Immature natural killer cell (primary cell): ENCODE results near the gene ABLIM1. TPM values are rescaled to one million over a fixed set of nuclear protein-coding genes. Genes with fewer than 3 reads are reported as not detected.

ENCODE experiments used
- DNase-seq, 3 donors: peaks; one replicate each; pipeline ENCODE4 v3.0.0; 2022; ENCODE audit warnings: mixed read lengths in 1 of 3
- H3K27ac Mint-ChIP-seq, 6 donors: one replicate each; pipeline ENCODE4 v1.8.0; 2020; ENCODE audit warnings: mixed read lengths in 6 of 6, mild to moderate bottlenecking in 5 of 6, inconsistent platforms in 4 of 6, moderate library complexity in 3 of 6
- H3K27me3 Mint-ChIP-seq, 3 donors: one replicate each; pipeline ENCODE4 v1.8.0; 2020 to 2021; ENCODE audit warnings: low read depth in 3 of 3, mild to moderate bottlenecking in 3 of 3, mixed read lengths in 3 of 3, moderate library complexity in 3 of 3, inconsistent platforms in 1 of 3
- H3K36me3 Mint-ChIP-seq, 3 donors: one replicate each; pipeline ENCODE4 v1.8.0; 2020; ENCODE audit warnings: mixed read lengths in 3 of 3, inconsistent platforms in 2 of 3, mild to moderate bottlenecking in 2 of 3
- H3K4me1 Mint-ChIP-seq, 2 donors: one replicate each; pipeline ENCODE4 v1.8.0; 2020; ENCODE audit warnings: inconsistent platforms in 2 of 2, mild to moderate bottlenecking in 2 of 2, mixed read lengths in 2 of 2, moderate library complexity in 1 of 2
- H3K4me3 Mint-ChIP-seq, 5 donors: one replicate each; pipeline ENCODE4 v1.8.0; 2020; ENCODE audit warnings: mild to moderate bottlenecking in 5 of 5, mixed read lengths in 5 of 5, inconsistent platforms in 3 of 5, moderate library complexity in 3 of 5
- H3K9me3 Mint-ChIP-seq, 6 donors: one replicate each; pipeline ENCODE4 v1.8.0; 2020; ENCODE audit warnings: mild to moderate bottlenecking in 6 of 6, mixed read lengths in 6 of 6, inconsistent platforms in 4 of 6, moderate library complexity in 3 of 6
- polyA plus RNA-seq, 3 donors: library from polyadenylated mRNA; unstranded; fragments of 300-500 nt; fragmentation: Illumina TruSeq; gene quantifications; one replicate each; pipeline ENCODE4 v1.2.3, GENCODE V29; 2021

The ABLIM1 gene
- polyA plus RNA-seq, 3 donors from 2014 or later, result 66.2 to 121 (median 74.1) TPM

- Mint-ChIP-seq H3K9me3 (no peaks in the 10 kb centered on the region), H3K27ac (peak overlapping the region in 1 of 6 donors; percentile 8), H3K27me3 (peaks cover 0 to 6% (median 3%) of the 10 kb centered on the region in 3 donors), H3K4me3 (no peak overlapping the region), H3K36me3 (no peaks in the 10 kb centered on the region), H3K4me1 (no peaks in the 10 kb centered on the region)
- DNase-seq, result no peak
Measured at GRCh38 chr10:114649217-114649903, 8.7 kb downstream of the ABLIM1 start.

DNA sequence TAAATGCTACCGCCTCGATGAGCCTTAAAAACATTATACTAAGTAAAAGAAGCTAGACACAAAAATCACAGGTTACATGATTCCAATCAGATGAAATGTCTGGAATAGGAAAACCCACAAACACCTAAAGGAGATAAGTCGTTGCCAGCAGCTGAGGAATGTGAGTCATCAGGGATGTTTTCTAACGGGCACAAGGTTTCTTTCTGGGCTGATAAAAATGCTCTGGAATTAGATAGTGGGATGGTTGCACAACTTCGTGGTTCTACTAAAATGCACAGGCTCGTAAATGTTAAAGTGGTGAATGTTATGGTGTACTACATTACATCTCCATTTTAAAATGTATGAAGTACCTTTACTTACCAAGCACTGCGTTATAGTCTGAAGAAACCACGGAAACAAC is 9.7 kb downstream of the ABLIM1 start:
- no peaks in the 10 kb centered on the region for H3K9me3 Mint-ChIP-seq
- no peak overlapping the region for H3K27ac Mint-ChIP-seq
- no peaks in the 10 kb centered on the region for H3K4me1 Mint-ChIP-seq
- DNase-seq, result no peak
- no peaks in the 10 kb centered on the region for H3K36me3 Mint-ChIP-seq
- no peak overlapping the region for H3K4me3 Mint-ChIP-seq
- H3K27me3 Mint-ChIP-seq, result peaks cover 0 to 6% (median 3%) of the 10 kb centered on the region in 3 donors

DNA sequence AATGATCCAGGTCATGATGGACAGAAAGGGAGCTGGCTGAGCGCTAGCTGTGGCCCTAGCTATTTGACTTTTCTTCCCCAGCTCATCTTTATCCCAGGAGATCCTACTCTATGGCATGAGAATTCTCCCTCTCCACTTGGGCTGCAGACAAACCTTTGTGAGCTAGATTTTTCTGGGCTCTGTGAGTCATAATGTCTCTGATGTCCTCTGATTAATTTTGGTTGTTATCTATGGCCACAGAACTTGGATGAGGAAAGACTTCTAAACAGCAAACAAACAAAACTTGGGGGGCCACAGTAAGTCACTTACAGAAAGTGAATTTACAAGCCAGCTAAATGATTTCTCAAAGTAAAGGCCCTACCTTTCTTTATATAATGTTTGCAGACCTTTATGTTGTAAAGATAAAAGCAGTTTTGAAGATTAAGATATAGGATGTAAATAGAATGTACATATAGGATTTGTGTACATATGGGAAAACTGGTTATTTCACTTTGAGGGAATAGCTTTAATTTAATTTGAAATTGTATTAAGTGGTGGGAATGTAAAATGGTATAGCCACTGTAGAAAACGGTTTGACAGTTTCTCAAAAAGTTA is 10.4 kb downstream of the ABLIM1 start:
- DNase-seq, result no peak
- Mint-ChIP-seq H3K27ac (no peak overlapping the region), H3K9me3 (no peaks in the 10 kb centered on the region), H3K4me1 (no peaks in the 10 kb centered on the region), H3K4me3 (no peak overlapping the region), H3K27me3 (peaks cover 0 to 6% (median 3%) of the 10 kb centered on the region in 3 donors), H3K36me3 (no peaks in the 10 kb centered on the region)

GRCh38 chr10:114646426-114646825 is 11.6 kb downstream of the ABLIM1 start:
- Mint-ChIP-seq H3K36me3 (no peaks in the 10 kb centered on the region), H3K9me3 (peaks cover 0 to 2% (median 0%) of the 10 kb centered on the region in 6 donors), H3K27me3 (peaks cover 0 to 6% (median 3%) of the 10 kb centered on the region in 3 donors), H3K27ac (no peak overlapping the region), H3K4me3 (no peak overlapping the region), H3K4me1 (no peaks in the 10 kb centered on the region)
- no peak for DNase-seq

DNA sequence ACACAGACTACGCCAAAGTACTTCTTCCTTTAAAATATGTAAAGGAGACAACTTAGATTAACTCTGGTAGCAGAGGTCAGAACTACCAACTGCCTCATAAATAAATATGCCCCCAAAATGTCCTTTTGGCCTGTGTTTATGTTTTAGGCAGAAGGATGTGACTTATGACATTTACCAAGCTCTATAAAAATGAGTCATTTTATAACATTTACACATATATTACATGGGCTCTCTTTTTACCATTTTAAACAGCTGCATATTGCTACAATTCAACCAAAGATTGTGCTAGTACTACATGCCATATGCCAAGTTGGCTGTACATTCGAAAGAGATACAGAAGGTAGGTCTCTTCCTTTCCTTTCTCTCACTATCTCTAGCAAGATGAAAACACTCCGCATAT is 12.4 kb downstream of the ABLIM1 start:
- peaks cover 0 to 6% (median 3%) of the 10 kb centered on the region in 3 donors for H3K27me3 Mint-ChIP-seq
- DNase-seq, result no peak
- H3K36me3 Mint-ChIP-seq, result no peaks in the 10 kb centered on the region
- peaks cover 0 to 2% (median 0%) of the 10 kb centered on the region in 6 donors for H3K9me3 Mint-ChIP-seq
- H3K4me3 Mint-ChIP-seq, result no peak overlapping the region
- H3K4me1 Mint-ChIP-seq, result no peaks in the 10 kb centered on the region
- no peak overlapping the region for H3K27ac Mint-ChIP-seq

GRCh38 chr10:114643158-114643557 is 14.9 kb downstream of the ABLIM1 start:
- Mint-ChIP-seq H3K27me3 (peaks cover 0 to 4% (median 4%) of the 10 kb centered on the region in 3 donors), H3K36me3 (no peaks in the 10 kb centered on the region), H3K4me3 (no peak overlapping the region), H3K9me3 (peaks cover 0 to 2% (median 0%) of the 10 kb centered on the region in 6 donors), H3K27ac (no peak overlapping the region), H3K4me1 (peaks cover 10 to 15% of the 10 kb centered on the region in 2 donors)
- no peak for DNase-seq

GRCh38 chr10:114642729-114643128 is 15.3 kb downstream of the ABLIM1 start:
- Mint-ChIP-seq H3K4me3 (no peak overlapping the region), H3K9me3 (peaks cover 0 to 2% (median 0%) of the 10 kb centered on the region in 6 donors), H3K4me1 (peaks cover 10 to 15% of the 10 kb centered on the region in 2 donors), H3K27me3 (peaks cover 0 to 4% (median 4%) of the 10 kb centered on the region in 3 donors), H3K27ac (no peak overlapping the region), H3K36me3 (no peaks in the 10 kb centered on the region)
- DNase-seq, result no peak

GRCh38 chr10:114638821-114639625 is 19.1 kb downstream of the ABLIM1 start:
- H3K36me3 Mint-ChIP-seq, result peaks cover 0 to 4% (median 0%) of the 10 kb centered on the region in 3 donors
- DNase-seq, result peak in 2 of 3 donors; percentile 11 to 17
- H3K4me3 Mint-ChIP-seq, result peak overlapping the region in 1 of 5 donors; percentile 24
- H3K27me3 Mint-ChIP-seq, result peaks cover 3 to 4% (median 4%) of the 10 kb centered on the region in 3 donors
- H3K4me1 Mint-ChIP-seq, result peaks cover 10 to 15% of the 10 kb centered on the region in 2 donors
- peaks cover 0 to 2% (median 0%) of the 10 kb centered on the region in 6 donors for H3K9me3 Mint-ChIP-seq
- H3K27ac Mint-ChIP-seq, result peak overlapping the region in 1 of 6 donors; percentile 69

- Mint-ChIP-seq H3K4me1 (peaks cover 24 to 35% of the 10 kb centered on the region in 2 donors), H3K27ac (no peak overlapping the region), H3K27me3 (peaks cover 14 to 21% (median 15%) of the 10 kb centered on the region in 3 donors), H3K36me3 (peaks cover 0 to 4% (median 0%) of the 10 kb centered on the region in 3 donors), H3K4me3 (no peak overlapping the region), H3K9me3 (no peaks in the 10 kb centered on the region)
- DNase-seq, result no peak
Measured at GRCh38 chr10:114635797-114636550, 22.1 kb downstream of the ABLIM1 start.

DNA sequence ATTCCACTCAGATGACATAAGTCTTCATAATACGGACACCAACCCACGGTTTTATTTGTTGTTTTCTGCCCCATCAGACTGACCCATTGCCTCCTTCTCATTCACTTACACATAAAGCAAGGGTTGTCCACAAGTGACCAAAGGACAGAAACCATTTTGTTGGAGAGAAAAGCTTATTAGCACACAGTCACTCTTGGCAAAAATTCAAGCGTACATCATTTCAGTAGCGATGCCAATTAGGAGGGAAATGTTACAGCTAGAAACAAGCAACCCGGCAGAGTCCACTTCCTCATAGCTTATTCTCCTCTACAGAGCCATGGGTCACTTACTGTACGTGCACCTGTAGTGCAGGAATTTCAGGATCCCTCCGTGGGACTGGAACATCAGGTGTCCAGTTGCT is 23.0 kb downstream of the ABLIM1 start:
- H3K27me3 Mint-ChIP-seq, result peaks cover 16 to 21% (median 19%) of the 10 kb centered on the region in 3 donors
- no peak overlapping the region for H3K4me3 Mint-ChIP-seq
- H3K9me3 Mint-ChIP-seq, result no peaks in the 10 kb centered on the region
- H3K27ac Mint-ChIP-seq, result no peak overlapping the region
- no peak for DNase-seq
- peaks cover 26 to 39% of the 10 kb centered on the region in 2 donors for H3K4me1 Mint-ChIP-seq
- H3K36me3 Mint-ChIP-seq, result peaks cover 0 to 4% (median 0%) of the 10 kb centered on the region in 3 donors

GRCh38 chr10:114634609-114634979 is 23.5 kb downstream of the ABLIM1 start:
- no peaks in the 10 kb centered on the region for H3K9me3 Mint-ChIP-seq

DNA sequence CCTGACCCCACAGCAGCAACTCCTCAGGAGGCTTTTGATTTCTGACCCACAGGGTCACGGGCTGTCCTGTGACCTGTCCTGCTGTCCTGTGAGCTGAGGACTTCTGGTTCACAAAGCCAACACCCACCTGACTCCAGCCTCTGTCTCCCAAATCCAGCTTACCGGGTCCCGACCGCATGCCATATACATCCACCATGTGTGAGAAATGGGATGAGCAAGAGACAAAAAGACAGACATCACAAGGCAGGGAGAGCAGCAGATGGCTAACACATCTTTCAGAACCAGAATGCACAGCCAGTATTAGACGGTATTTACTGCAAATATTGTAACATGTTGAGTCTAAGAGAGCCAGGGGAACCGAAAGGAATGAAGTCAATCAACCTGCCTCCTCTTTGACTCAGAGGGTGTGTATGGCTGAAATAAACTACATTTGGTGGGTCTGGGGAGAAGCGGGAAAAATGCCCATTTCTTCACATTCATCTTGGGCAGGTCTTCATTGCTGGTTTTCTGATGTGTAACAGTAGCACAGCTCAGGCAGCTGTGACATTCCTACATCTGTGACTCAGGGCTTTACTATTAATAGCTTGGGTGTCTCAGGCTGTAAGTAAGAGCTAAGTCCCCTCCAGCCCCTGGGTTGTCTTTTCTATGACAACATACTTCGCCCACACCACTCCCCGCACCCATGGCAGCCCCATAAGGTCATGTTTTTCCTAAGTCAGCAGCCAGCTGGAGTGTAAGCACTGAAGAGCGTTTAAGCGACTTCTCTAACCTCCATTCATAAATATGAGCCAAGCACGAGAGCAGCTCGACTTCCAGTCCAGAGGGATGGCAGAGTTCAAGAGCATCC is 25.0 kb downstream of the ABLIM1 start:
- H3K27me3 Mint-ChIP-seq, result peaks cover 17 to 21% (median 19%) of the 10 kb centered on the region in 3 donors
- H3K9me3 Mint-ChIP-seq, result no peaks in the 10 kb centered on the region
- H3K4me1 Mint-ChIP-seq, result peaks cover 17 to 24% of the 10 kb centered on the region in 2 donors
- no peak for DNase-seq
- H3K4me3 Mint-ChIP-seq, result peak overlapping the region in 4 of 5 donors; percentile 84 to 88 (median 86)
- H3K36me3 Mint-ChIP-seq, result peaks cover 0 to 4% (median 0%) of the 10 kb centered on the region in 3 donors
- no peak overlapping the region for H3K27ac Mint-ChIP-seq

More at GRCh38 chr10:114634609-114634979, 23.5 kb downstream of the ABLIM1 start:
- H3K4me3 Mint-ChIP-seq, result no peak overlapping the region
- no peak overlapping the region for H3K27ac Mint-ChIP-seq
- DNase-seq, result no peak
- peaks cover 0 to 4% (median 0%) of the 10 kb centered on the region in 3 donors for H3K36me3 Mint-ChIP-seq
- peaks cover 16 to 21% (median 19%) of the 10 kb centered on the region in 3 donors for H3K27me3 Mint-ChIP-seq
- H3K4me1 Mint-ChIP-seq, result peaks cover 24 to 36% of the 10 kb centered on the region in 2 donors
